Fibroblast of the aortic adventitia (primary cell): ENCODE results near the gene CTNNA2. TPM values are rescaled to one million over a fixed set of nuclear protein-coding genes. Genes with fewer than 3 reads are reported as not detected.

Experiments used
- DNase-seq: peaks from one replicate; pipeline ENCODE4 v3.0.0-alpha.2; 2010; ENCODE audit warnings: low read depth
- H3K4me3 ChIP-seq: 2 replicates; pipeline ENCODE4 v1.5.1; 2011; ENCODE audit warnings: low read depth, mild to moderate bottlenecking, control low read depth, low read length, moderate library complexity
- total RNA-seq: library from RNA; depleted of rRNA; stranded (reverse); fragments of >200 nt; gene quantifications from 2 replicates; pipeline ENCODE4 v1.2.3, GENCODE V29; 2012; ENCODE audit warnings: low replicate concordance
- TF ChIP-seq, protein P1 (sequence below): IDR thresholded peaks from 2 replicates; pipeline ENCODE4 v1.5.1; 2011; ENCODE audit warnings: mild to moderate bottlenecking, low read length, control low read depth, inconsistent platforms; ENCODE audit not compliant: insufficient read depth

CTNNA2 gene
- total RNA-seq, 1 donor = 0.36 TPM

DNA sequence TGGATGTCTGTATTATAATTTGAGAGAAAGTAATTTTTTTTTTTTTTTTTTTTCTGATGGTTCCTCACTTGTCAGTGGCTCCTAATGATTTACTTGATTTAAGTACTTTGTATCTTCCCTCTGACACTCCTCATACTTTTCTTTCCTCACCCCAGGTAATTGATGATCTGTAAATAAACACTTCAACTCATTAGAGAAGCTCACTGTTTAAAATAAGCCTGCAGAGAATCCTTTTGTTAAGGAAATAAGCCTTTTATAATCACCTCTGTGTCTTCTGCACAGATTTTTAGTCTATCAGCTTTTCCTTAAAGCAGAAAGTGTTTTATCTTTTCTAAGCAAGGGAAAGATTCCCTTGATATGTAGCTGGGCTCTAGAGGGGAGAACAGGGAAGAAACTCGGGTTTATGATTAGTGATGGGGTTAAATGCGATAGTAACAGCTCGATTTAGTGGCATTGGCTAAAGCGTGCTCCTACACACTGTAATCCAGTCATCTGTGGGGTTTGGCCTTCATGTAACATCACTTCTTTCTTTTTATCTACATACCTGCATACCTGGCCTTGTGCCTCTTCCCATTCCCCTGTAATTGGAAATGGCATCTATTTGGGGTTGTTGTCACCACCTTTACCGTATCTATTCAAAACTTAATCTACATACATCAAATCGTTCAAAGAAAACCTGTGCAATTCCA lies 851.8 kb downstream of the CTNNA2 start:
- H3K4me3 ChIP-seq = no peak overlapping the region
- TF ChIP-seq, protein P1, sequence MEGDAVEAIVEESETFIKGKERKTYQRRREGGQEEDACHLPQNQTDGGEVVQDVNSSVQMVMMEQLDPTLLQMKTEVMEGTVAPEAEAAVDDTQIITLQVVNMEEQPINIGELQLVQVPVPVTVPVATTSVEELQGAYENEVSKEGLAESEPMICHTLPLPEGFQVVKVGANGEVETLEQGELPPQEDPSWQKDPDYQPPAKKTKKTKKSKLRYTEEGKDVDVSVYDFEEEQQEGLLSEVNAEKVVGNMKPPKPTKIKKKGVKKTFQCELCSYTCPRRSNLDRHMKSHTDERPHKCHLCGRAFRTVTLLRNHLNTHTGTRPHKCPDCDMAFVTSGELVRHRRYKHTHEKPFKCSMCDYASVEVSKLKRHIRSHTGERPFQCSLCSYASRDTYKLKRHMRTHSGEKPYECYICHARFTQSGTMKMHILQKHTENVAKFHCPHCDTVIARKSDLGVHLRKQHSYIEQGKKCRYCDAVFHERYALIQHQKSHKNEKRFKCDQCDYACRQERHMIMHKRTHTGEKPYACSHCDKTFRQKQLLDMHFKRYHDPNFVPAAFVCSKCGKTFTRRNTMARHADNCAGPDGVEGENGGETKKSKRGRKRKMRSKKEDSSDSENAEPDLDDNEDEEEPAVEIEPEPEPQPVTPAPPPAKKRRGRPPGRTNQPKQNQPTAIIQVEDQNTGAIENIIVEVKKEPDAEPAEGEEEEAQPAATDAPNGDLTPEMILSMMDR = no peak

DNA sequence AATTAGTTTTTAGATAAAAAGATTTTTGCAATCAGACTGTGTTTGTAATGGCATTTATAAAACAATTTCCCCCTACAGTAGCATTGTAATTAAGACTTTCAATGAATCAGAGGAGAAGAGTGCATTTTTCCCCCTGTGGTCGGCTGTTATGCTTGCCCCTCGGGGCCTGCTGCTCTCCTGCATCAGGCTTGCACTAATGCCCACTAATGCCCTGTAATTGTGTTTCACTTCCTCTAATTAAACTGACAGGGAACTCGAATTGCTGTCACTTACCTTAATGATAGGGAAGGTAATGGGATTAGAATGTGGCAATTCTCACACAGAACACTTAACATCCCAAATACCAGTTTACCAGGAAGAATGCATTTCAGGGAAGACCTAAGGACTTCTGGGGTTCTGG lies 852.9 kb downstream of the CTNNA2 start:
- H3K4me3 ChIP-seq = no peak overlapping the region
- DNase-seq = no peak
- TF ChIP-seq, protein P1 = no peak

More for the DNA sequence above, 851.8 kb downstream of the CTNNA2 start:
- no peak for DNase-seq

DNA sequence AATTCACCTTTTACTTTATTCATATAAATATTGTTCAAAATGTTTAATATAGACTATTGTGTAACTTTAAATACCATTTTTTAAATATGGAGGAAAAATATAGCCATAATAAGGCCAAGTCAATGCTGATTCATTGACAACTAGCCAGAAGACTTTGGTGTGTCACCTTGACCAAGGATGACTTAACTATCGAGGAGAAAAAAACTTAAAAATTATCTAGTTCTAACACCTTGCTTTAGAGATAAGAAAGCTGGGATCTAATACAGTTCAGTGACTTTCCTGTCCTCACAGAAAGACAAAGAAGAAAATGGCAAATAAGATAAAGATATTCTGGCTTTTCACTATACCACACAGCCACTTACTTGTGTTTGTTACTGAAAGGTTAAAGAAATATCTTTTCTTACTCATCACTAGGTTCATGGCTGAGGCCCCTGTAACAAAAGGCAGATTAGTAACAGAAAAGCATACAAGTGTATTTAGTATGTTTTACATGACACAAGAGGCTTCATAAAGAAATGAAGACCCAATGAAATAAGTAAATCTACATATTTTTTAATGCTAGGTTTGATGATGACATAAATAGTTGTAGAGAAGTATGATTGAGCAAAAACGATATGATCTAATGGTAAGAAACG lies 857.6 kb downstream of the CTNNA2 start:
- TF ChIP-seq, protein P1 = no peak
- no peak for DNase-seq
- no peak overlapping the region for H3K4me3 ChIP-seq

DNA sequence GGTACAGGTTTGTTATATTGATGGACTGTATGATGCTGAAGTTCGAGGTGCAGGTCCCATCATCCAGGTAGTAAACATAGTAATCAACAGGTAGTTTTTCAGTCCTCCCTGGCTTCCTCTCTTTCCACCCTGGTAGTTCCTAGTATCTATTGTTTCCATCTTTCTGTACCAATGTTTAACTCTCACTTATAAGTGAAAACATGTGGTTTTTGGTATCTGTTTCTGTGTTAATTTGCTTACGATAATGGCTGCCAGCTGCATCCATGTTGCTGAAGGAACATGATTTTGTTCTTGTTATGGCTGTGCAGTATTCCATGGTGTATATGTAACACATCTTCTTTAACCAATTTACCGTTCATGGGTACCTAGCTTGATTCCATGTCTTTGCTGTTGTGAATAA lies 861.3 kb downstream of the CTNNA2 start:
- H3K4me3 ChIP-seq = no peak overlapping the region
- DNase-seq = no peak
- TF ChIP-seq, protein P1 = no peak

DNA sequence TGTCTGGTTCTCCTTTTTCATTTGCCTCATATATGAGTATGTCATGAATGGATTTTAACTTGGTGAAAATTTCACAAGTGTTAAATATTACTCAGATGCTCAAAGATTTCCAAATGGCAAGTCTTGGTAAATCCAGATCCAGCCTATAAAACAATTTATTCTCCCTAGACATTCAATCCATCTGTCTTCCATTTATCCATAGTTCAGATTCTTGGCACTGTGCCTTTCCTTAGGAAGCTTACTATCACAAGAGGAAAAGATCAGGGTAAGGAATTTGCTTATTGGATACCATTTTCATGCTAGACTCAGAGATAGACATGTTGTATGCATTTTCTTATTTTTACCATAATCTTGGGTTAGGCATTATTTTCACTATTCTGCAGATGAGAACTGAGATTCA lies 864.2 kb downstream of the CTNNA2 start:
- H3K4me3 ChIP-seq = no peak overlapping the region
- DNase-seq = peak; percentile 3
- TF ChIP-seq, protein P1 = no peak

DNA sequence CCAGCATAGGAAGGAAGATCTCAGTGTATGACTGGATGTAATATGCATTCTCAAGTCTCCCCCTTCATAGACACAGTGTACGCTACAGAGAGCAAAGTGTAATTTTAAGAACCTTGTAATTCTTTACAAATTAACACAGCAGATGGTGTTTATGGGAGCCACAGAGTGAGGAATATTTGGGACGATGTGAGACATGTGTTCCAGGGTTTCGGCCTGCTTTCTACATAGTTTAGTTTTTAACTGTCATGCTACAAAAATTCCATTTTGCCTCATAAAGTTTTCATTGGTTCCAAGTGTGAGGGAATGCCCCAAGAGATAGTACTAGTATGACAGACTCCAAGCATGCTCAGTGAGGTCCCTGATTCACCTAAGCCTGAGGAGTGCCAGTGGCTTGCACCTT lies 867.9 kb downstream of the CTNNA2 start:
- TF ChIP-seq, protein P1 = no peak
- H3K4me3 ChIP-seq = no peak overlapping the region
- DNase-seq = no peak

DNA sequence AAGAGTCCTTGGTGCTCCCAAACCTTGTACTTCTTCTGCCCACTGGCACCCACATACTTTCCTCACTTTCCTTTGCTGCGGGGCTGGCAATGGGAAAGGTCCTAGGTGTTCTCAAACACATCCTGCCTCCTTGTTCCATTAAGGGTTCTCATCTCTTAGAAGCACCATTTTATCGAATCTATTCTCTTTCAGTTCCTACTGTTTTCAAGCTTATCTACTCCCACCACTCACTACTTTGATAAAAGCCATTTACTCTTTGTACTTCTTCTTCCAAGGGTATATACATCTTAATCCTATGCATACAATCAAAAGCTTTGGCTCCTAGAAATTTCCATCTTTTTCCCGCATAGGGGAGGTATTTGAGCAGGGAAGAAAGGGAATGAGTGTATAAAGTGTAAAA lies 868.8 kb downstream of the CTNNA2 start:
- DNase-seq = no peak
- TF ChIP-seq, protein P1 = no peak
- H3K4me3 ChIP-seq = no peak overlapping the region
